Measurements from ENCODE around the gene APOL3.

The APOL3 gene

DNA sequence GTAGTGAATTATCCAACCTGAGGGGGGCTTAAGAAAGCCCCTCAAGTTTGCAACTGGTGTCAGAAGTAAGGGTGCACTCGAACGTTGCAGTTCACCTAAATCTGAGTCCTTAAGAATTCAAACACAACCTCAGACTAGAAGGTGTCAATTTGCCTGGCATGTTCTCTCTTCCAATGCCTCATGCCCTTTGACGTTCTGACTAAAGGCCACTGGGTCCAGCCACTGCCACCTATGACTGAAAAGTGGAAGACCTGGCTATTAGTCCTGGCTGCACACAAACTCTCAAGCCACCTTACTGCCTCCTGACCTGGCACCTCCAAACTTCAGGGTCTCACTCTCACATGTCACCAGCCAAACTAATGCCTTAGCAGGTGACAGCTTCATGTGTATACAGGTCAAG, 33.0 kb upstream of the APOL3 start:
- in situ Hi-C loops (cut with HindIII; ENCODE audit: low sequenced_read_pairs): no loop called here

DNA sequence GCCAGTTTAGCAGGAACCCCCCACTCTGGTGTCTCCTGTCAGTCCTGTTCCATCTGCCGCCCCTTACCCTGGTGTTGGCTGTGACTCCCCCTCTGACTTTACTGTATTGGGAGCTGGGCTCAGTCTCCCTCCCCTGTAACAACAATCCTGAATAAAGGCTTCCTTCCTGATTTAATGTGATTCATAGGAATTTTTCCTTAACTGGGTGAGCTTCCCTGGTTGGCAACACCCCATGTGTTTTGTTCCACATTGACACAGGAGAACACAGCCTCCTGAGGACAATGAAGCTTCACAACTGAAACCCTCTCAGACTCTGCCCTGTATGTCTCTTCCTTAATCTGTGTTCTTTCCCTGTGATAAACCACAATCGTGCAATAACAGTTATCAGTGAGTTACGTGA, 32.6 kb upstream of the APOL3 start:
- in situ Hi-C loops (cut with HindIII; ENCODE audit: low sequenced_read_pairs): no loop called here

DNA sequence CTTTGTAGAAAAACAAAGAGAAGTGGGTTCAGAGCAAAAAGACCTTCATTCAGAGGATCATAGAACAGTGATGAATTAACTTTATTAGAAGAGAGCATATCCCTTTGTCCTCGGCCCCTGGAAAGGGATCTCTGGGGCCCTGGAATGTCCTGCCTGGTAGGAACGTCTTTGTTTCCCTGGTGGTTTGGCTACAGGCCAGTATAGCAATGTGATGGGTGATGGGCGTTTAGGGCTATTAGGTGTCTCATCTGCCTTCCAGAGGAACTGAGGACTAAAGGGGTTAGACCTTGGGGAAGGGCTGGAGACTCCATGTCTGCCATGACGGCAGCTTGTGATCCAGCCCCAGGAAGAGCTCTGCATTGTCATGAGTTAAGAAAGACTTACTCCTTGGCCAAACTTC, 32.0 kb upstream of the APOL3 start:
- in situ Hi-C loops (cut with HindIII; ENCODE audit: low sequenced_read_pairs): no loop called here

GRCh38 chr22:36191106-36191836, 30.7 kb upstream of the APOL3 start:
- in situ Hi-C loops (cut with HindIII; ENCODE audit: low sequenced_read_pairs): no loop called here

- in situ Hi-C loops (cut with HindIII; ENCODE audit: low sequenced_read_pairs): loop anchor here (10.0 kb wide), 1 partner anchor 327 kb away; no protein-coding TSS in a partner anchor
Observed at GRCh38 chr22:36187862-36188261, 27.3 kb upstream of the APOL3 start.

- in situ Hi-C loops (cut with HindIII; ENCODE audit: low sequenced_read_pairs): loop anchor here (10.0 kb wide), 1 partner anchor 329 kb away; no protein-coding TSS in a partner anchor
Observed at GRCh38 chr22:36185828-36186624, 25.5 kb upstream of the APOL3 start.

DNA sequence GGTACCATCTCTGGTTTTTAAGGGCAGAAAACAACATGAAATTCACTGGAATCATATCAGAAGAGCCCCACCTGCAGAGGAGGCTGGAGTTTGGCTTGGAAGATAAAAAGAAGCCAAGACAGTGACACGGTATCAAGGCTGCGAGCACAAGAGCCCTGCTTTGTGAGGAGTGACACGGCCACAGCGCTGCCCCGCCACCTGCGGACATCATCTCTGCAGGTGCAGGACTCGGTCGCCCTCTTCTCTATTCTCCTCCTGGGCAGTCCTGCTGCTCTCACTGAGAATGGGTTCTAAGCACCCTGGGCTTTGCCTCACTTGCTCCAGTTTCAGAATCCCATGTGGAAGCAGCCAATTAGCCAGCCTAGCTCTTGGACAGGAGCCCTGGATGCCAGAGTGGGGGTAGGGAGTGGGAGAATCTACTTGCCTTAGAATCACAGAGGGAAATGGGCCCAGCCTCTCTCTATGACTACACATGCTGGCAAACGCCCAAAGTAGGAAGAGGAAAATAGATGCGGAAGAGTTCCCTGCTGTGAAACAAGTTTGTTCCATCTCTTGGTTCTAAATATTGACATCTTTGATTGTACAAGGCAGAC, 24.0 kb upstream of the APOL3 start:
- in situ Hi-C loops (cut with HindIII; ENCODE audit: low sequenced_read_pairs): loop anchor here (10.0 kb wide), 1 partner anchor 330 kb away; no protein-coding TSS in a partner anchor

GRCh38 chr22:36183446-36183845, 22.9 kb upstream of the APOL3 start:
- in situ Hi-C loops (cut with HindIII; ENCODE audit: low sequenced_read_pairs): loop anchor here (10.0 kb wide), 1 partner anchor 331 kb away; no protein-coding TSS in a partner anchor

GRCh38 chr22:36182857-36183256, 22.3 kb upstream of the APOL3 start:
- in situ Hi-C loops (cut with HindIII; ENCODE audit: low sequenced_read_pairs): loop anchor here (10.0 kb wide), 1 partner anchor 332 kb away; no protein-coding TSS in a partner anchor

GRCh38 chr22:36182056-36182455, 21.5 kb upstream of the APOL3 start:
- in situ Hi-C loops (cut with HindIII; ENCODE audit: low sequenced_read_pairs): loop anchor here (10.0 kb wide), 1 partner anchor 333 kb away; no protein-coding TSS in a partner anchor

GRCh38 chr22:36180928-36181327, 20.4 kb upstream of the APOL3 start:
- in situ Hi-C loops (cut with HindIII; ENCODE audit: low sequenced_read_pairs): loop anchor here (10.0 kb wide), 1 partner anchor 334 kb away; no protein-coding TSS in a partner anchor

DNA sequence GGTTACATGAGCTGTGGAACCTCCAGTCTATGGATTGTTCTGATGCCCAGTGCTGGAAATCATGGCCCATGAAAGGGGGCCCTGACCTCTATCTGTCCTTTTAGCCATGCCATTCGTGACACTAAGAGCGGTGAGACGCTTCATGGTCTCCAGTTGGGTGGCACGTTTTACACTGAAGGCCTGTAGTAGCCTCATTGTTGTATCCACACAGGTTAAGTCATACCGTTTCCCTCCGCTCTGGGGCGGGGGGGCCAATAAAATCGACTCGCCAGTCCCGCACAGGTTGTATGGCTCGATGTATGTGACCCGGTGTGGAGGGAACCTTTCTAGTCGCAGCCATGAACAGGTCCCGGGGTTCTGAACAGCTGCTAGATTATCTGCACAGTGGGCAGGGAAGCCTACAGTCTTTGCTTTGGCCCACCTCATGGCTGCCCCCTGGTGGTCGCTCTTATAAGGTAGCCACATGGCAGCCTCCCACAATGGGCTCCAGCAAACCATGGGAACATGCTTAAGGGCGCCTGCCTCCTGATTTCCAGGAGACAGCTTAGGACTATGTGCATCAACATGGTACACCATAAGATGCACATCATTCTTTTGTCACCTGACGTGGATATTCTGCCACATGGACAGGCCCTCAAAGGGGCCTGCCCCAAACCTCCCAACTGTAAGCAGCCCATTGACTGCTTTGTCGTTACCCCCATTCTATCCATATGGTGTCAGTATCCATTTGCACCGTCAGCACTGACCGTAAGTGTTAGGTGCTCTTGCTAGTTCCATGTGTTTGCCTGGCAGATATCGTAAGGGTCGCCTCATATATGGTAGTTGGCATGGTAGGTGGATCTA, 19.7 kb upstream of the APOL3 start:
- in situ Hi-C loops (cut with HindIII; ENCODE audit: low sequenced_read_pairs): loop anchor here (10.0 kb wide), 1 partner anchor 335 kb away; no protein-coding TSS in a partner anchor

DNA sequence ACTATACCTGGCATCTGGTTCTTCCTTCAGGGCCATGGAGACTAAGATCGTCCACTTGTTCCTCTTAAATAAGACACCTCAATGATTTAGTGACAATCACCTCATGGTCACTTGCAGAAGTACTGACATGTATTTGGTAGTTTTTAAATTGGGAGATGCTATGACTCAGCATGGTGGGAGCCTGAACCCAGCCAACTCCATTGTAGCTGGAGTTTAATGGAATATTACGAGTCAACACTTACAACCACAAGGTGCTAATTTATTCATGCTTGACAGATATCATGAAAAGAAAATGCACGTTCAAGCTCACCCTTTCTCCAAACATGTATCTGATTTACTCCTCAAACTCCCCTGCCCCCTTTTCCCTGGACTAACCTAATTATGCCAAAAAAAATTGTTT, 16.6 kb upstream of the APOL3 start:
- in situ Hi-C loops (cut with HindIII; ENCODE audit: low sequenced_read_pairs): no loop called here

- in situ Hi-C loops (cut with HindIII; ENCODE audit: low sequenced_read_pairs): no loop called here
Observed at GRCh38 chr22:36175892-36176291, 15.3 kb upstream of the APOL3 start.

DNA sequence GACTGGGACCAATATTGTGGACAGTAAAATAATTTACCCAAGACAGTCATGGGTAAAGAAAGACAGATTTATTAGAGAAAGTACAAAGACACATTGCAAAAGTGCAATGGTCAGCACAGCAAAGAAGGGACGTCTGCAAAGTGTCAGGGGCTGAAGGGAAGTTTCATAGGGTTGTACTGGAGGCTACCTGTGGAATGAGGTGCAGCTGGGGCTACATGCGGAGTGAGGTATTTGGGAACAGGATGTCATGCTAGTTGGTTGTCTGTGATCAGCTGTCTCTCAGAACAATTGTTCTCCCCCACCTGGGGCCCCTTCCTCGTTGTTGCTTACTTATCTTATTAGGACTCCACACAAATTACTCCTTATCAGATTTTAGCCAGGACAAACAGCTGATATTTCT, 11.4 kb upstream of the APOL3 start:
- in situ Hi-C loops (cut with HindIII; ENCODE audit: low sequenced_read_pairs): no loop called here

DNA sequence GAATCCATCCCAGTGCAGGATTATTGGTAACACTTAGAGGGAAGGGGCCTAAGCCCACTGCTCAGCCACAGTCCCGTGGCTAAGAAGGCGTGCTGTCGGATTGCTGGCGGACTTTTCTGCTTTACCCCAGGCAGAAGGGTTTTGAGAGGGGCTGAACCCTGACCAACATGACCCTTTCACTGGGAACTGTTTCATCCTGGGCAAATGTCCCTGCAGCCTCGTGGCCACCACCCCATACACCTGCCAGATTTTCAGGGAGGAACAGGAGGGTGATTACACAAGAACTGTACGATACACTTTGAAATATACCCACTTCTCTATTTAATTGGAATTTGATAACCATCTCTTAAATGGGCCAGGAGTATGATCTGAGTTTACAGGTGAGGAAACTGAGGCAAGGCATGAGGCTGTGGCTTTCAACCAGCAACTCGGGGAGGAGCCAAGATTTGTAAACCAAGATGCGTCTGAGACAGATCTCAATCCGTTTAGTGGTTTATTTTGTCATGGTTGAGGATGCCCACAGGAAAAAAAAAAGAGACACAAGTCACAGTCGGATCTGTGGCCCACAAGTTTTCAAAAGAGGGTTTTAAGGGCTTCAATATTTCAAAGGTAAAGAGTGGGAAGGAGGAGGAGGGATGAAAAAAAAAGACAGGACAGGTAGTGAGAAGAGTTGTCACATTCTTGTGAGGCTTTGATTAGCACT, 6.1 kb upstream of the APOL3 start:
- in situ Hi-C loops (cut with HindIII; ENCODE audit: low sequenced_read_pairs): no loop called here

- in situ Hi-C loops (cut with HindIII; ENCODE audit: low sequenced_read_pairs): no loop called here
Observed at GRCh38 chr22:36166086-36166485, 5.5 kb upstream of the APOL3 start.

DNA sequence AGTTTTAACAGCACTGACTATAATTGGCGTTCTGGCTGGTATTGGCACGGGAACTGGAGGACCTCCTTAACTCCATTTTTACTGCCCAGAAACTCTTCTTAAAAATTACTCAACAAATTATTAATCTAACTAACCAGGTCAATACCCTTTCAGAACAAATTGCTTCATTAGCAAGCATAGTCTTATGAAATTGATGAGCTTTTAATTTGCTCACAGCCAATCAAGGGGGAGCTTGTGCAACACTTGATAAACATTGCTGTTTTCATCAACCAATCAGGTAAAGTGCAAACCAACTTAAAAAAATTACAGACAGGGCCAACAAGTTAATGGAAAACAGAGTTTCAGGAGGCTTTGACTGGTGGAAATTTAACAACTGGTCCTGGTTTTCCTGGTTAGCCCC, 4.6 kb upstream of the APOL3 start:
- in situ Hi-C loops (cut with HindIII; ENCODE audit: low sequenced_read_pairs): no loop called here

- in situ Hi-C loops (cut with HindIII; ENCODE audit: low sequenced_read_pairs): loop anchor here (5.0 kb wide), 1 partner anchor 78 kb away; no protein-coding TSS in a partner anchor
Observed at GRCh38 chr22:36164621-36165020, 4.1 kb upstream of the APOL3 start.

- in situ Hi-C loops (cut with HindIII; ENCODE audit: low sequenced_read_pairs): loop anchor here (5.0 kb wide), 1 partner anchor 79 kb away; no protein-coding TSS in a partner anchor
Observed at GRCh38 chr22:36163497-36163896, 2.9 kb upstream of the APOL3 start.
